ENCODE measurements around the gene CELA3B. TPM values are rescaled to one million over a fixed set of nuclear protein-coding genes. Genes with fewer than 3 reads are reported as not detected.

CELA3B gene
- total and polyA plus RNA-seq, 2 of the 13 experiments (the other 11 are each of a cell fraction or from before 2014, with no cell fraction given) = 0.34 TPM; not detected in 1

- TF ChIP-seq ZNF552 (CRISPR knock-in tag; IDR thresholded peaks at IDR 0.05; ENCODE audit: borderline replicate concordance) (0 out of 2 replicates have a peak, but pooled peaks have one; percentile 54), ZNF337 (CRISPR knock-in tag; IDR thresholded peaks at IDR 0.05; ENCODE audit: borderline replicate concordance, low read depth) (no peak), ZNF660 (CRISPR knock-in tag; IDR thresholded peaks at IDR 0.05; ENCODE audit: borderline replicate concordance, low read depth) (no peak), PAWR (CRISPR knock-in tag; IDR thresholded peaks at IDR 0.05; ENCODE audit: borderline replicate concordance) (no peak), DBP (CRISPR knock-in tag; IDR thresholded peaks at IDR 0.05; ENCODE audit: not compliant biosample characterization) (no peak), BATF2 (CRISPR knock-in tag; IDR thresholded peaks at IDR 0.05) (no peak), HINFP (CRISPR knock-in tag; IDR thresholded peaks at IDR 0.05; ENCODE audit: low read depth) (peak; percentile 61; the same call in 1 of the 2 replicates), ZNF75D (CRISPR knock-in tag; IDR thresholded peaks at IDR 0.05; ENCODE audit: borderline replicate concordance) (no peak), ZNF44 (CRISPR knock-in tag; IDR thresholded peaks at IDR 0.05) (no peak), WIZ (CRISPR knock-in tag; IDR thresholded peaks at IDR 0.05) (peak; percentile 40; the same call in 1 of the 2 replicates), ZNF879 (CRISPR knock-in tag; IDR thresholded peaks at IDR 0.05) (no peak), HNRNPK (IDR thresholded peaks at IDR 0.05; ENCODE audit: low read depth, low read length, poor library complexity, severe bottlenecking) (no peak), NFYB (CRISPR knock-in tag; IDR thresholded peaks at IDR 0.05) (no peak), GPN1 (CRISPR knock-in tag; IDR thresholded peaks at IDR 0.05; ENCODE audit: borderline replicate concordance) (no peak), KLF12 (CRISPR knock-in tag; IDR thresholded peaks at IDR 0.05; ENCODE audit: borderline replicate concordance) (no peak), SNRNP70 (IDR thresholded peaks at IDR 0.05; ENCODE audit: low read depth, low read length) (no peak), ZEB1 (IDR thresholded peaks at IDR 0.05; ENCODE audit: insufficient replicate concordance, low read depth) (no peak), ZNF7 (CRISPR knock-in tag; IDR thresholded peaks at IDR 0.05) (no peak), GLI4 (CRISPR knock-in tag; IDR thresholded peaks at IDR 0.05; ENCODE audit: borderline replicate concordance) (no peak; the same call in 1 of the 2 replicates), MTF2 (CRISPR knock-in tag; IDR thresholded peaks at IDR 0.05; ENCODE audit: borderline replicate concordance) (no peak), TCF12 (IDR thresholded peaks at IDR 0.05) (no peak), TCF12 (CRISPR knock-in tag; IDR thresholded peaks at IDR 0.05) (no peak), NCOA1 (CRISPR knock-in tag; IDR thresholded peaks at IDR 0.05) (no peak), ZGPAT (CRISPR knock-in tag; IDR thresholded peaks at IDR 0.05) (peak; percentile 67; the same call in 1 of the 2 replicates), KLF11 (CRISPR knock-in tag; IDR thresholded peaks at IDR 0.05) (no peak), ELF3 (CRISPR knock-in tag; IDR thresholded peaks at IDR 0.05) (peak; percentile 96), DMAP1 (CRISPR knock-in tag; IDR thresholded peaks at IDR 0.05) (0 out of 2 replicates have a peak, but pooled peaks have one; percentile 33)
These were observed 29.8 kb upstream of the CELA3B start (continued) for GRCh38 chr1:21946836-21947587.

Data from HepG2 (cell line).